ENCODE results near the gene PLCL1.

- no peak for TF ChIP-seq SIN3A (IDR thresholded peaks at IDR 0.05; ENCODE audit: borderline replicate concordance, insufficient read depth, low read length)
- TF ChIP-seq POLR2AphosphoS5 (IDR thresholded peaks at IDR 0.05; ENCODE audit: low read depth, low read length) = no peak
These were observed 142.2 kb downstream of the PLCL1 start for GRCh38 chr2:197946562-197946961.

All from PFSK-1 (cell line).